KBM-7 (cell line): ENCODE results near the gene GPC6.

ENCODE experiments used
- DNase-seq: peaks from one replicate; pipeline ENCODE4 v3.0.0-alpha.2; 2015
- in situ Hi-C: fragments of 300-500 bp; cut with MboI; formaldehyde crosslinking; loops from 2 replicates; pipeline ENCODE4 v1.14.3; 2020; ENCODE audit warnings: low sequenced_read_pairs, low pct_unique_long_range_greater_than_20kb, mixed read lengths

GPC6 gene

GRCh38 chr13:93515267-93515666 is 288.7 kb downstream of the GPC6 start:
- DNase-seq = no peak
- in situ Hi-C loops = no loop called here

GRCh38 chr13:93517658-93518057 is 291.1 kb downstream of the GPC6 start:
- in situ Hi-C loops = no loop called here
- DNase-seq = no peak

DNA sequence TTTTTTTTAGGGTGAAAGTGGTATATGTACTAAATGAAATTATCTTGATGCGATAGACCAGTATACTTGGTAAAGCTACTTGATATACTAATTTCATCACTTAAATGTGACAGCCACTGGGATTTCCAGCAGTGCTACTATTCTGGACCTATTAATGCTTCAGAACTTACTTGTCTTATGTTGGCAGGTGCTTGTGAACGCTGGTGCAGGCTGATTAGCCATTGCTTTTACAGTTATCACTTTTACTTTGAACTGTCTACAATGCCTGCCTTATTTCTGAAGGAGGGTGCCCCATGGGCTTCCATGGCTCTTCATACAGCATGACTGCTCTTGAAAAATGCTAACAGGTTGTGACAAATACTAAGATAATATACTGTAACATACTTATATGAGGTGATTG is 294.7 kb downstream of the GPC6 start:
- in situ Hi-C loops = no loop called here
- no peak for DNase-seq

DNA sequence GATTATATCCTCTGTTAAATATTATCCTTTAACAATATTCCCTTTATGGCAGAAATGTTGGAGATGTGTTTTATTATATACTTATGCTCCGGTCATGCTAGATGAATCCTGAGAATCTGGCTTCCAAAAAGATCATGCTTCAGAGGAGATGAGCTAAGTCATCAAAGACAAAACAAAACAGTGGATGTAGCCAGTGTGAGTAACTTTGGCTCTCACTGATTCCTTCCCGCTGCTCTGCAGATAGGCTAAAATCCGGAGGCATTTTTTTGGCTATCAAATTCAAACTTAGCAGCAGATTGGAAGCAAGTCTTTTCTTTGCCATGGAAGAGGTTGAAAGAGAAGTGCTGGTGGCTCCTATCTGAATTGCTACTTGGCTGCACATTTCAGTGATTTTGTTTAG is 295.9 kb downstream of the GPC6 start:
- in situ Hi-C loops = no loop called here
- DNase-seq = no peak

GRCh38 chr13:93525087-93525486 is 298.5 kb downstream of the GPC6 start:
- in situ Hi-C loops = no loop called here
- no peak for DNase-seq

GRCh38 chr13:93527748-93528297 is 301.2 kb downstream of the GPC6 start:
- in situ Hi-C loops = no loop called here

DNA sequence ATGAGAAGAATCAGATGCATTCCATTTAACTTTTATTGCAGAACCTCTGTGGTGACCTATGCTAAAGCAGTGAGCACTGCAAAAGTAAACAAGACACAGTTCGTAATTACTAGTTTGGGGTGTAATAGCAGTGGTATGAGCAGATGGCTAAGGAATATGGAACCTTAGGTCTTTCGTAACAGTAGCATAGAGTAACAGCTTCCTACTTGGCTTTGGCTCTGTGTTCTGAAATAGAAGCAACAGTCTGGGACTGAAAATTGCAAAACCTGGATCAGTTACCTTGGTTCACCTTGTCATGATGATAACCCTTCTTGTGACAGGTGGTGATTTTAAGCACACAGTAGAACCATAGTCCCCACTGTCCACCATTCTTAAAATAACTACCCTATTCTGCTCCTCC is 303.4 kb downstream of the GPC6 start:
- in situ Hi-C loops = no loop called here
- no peak for DNase-seq

More at GRCh38 chr13:93527748-93528297, 301.2 kb downstream of the GPC6 start:
- no peak for DNase-seq

DNA sequence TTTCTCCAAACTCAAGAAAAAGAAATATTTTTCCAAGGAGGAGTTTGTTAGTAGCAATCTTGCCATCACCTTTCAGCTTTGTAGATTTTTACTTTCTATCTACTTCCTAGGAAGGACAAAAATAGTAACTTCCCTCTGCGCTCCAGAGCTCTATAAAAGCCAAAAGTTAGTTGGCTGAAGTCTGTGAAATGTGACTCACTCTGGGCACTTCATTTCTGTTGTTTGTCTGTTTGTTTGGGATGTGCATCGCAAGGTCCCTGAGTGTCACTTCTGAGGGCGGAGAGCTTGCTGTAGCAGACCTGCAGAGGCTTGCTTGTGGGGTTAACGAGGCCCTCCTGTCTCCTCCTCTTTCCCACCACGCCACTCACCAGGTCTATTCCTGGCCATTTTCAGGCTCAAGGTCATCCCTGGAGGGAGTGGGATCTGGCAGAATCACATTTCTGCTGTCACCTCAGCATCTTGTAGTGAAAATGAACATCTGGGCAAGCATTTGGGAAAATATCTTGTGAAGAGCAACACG is 307.6 kb downstream of the GPC6 start:
- DNase-seq = no peak
- in situ Hi-C loops = no loop called here

DNA sequence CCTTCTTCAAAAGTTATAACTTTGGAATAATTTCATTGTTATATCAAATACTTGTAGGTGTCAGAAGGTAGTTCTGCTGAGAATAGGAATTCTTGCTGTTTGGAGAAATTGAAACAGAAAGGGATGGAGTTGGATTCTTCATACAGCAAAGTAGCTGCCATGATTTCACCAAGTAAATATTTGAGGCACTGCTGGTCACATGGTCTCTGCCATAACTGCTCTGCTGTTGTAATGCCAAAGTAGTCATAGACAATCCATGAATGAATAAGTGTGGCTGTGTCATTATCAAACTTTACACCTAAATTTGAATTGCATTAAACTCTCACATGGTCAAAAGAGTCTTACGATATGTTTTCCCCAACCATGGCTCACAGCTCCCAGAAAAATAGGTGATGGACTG is 308.6 kb downstream of the GPC6 start:
- DNase-seq = no peak
- in situ Hi-C loops = no loop called here

DNA sequence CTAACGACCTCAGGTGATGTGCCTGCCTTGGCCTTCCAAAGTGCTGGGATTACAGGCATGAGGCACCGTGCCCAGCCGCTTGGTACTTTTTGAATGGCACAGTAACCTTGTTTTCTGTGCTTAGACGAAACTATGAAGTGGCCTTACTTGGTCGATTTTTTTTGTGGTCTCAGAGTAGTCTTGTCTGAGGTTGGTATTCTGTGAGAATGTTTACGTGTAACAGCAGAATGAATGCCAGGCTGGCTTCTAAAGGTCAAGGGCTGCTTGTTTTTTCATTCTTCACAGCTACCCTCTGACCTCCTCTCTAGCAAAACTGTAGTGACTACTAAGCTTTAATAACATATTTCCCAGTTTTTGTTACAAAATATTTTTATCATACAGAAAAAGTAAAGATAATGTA is 313.3 kb downstream of the GPC6 start:
- in situ Hi-C loops = no loop called here
- DNase-seq = no peak

DNA sequence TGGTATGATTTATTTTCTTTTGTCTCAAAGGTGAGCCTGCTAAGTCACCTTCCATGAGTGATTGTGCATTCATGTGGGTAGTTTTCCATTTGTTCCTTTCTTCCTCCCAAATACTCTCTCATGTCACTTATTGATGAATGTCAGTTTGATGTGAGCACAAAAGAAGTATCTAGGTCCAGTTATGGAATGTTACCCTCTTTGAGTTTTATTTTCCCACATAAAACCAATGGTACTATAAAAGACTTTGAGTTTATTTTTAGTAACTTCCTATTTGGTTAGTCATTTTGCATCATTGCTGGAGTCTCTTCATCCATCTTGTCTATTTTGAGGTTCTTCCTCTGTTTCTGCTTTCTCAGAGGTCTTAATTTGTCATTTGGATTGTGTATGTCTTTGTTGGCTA is 321.3 kb downstream of the GPC6 start:
- in situ Hi-C loops = no loop called here

DNA sequence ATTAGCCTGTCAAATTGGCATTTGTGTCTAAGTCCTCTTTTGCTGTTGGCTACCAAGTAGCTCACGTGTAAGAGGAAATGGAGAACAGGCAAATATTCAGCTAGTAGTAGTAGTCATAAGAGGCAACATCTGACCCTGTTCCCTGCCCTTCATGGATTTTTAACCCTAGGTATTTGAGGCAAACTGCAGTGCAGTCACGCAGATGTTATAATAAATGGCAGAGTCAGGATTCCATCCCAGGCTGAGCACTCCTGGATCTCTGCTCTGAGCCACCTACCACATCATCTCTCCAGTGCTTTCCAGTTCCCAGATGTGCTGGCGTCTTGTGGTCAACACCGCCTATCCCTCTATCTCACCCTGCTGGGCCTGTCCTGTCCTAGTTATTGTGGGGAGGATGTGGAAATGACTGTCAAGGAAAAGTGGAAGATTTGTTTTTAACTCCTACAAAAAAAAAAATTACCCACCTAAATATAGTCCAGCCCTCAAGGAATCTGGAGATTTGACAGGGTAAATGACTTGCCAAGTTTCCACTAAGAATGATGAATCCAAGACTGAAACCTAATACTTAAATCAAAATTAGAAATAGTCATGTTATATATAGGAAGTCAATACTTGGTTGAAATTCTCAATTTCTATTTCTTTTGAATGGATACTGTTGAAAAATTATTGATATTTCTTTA is 322.9 kb downstream of the GPC6 start:
- in situ Hi-C loops = no loop called here
- no peak for DNase-seq

More for the DNA sequence above, 321.3 kb downstream of the GPC6 start:
- DNase-seq = no peak

DNA sequence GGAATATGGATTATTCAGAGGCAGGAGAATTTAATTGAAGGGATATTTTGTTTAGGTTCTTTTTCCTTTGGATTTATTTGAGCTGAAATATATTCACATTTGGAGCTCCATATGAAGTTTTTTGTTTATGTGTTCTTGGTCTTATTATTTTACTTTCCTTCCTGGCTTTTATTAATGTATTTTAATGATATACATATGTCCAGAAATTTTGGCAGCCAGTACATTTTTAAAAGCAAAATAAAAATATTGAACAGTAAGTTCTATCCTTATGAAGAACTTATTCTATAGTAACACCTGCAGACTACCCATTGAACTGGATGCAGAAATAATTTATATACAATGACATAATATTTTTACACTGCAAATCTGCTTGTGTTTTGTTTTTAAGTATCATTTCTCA is 323.6 kb downstream of the GPC6 start:
- in situ Hi-C loops = no loop called here

DNA sequence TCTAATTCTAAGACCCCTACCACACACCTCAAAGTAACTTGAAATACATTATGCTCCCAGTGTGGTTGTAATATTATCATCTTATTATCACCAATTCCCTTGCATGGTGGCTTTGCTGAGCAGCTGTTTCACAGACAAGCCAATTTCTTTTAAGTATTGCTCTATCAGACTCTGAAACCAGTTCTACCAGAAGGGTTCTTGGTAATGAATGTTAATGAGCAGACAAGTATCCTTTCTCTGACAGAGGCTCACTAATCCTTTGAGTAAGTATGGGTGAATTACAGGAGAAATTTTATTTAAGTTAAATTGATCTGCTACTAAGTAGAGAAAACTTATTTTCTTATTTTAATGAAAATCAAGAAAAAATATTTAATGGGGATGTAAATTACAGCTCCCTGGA is 326.0 kb downstream of the GPC6 start:
- no peak for DNase-seq
- in situ Hi-C loops = no loop called here

More for the DNA sequence above, 323.6 kb downstream of the GPC6 start:
- DNase-seq = no peak

DNA sequence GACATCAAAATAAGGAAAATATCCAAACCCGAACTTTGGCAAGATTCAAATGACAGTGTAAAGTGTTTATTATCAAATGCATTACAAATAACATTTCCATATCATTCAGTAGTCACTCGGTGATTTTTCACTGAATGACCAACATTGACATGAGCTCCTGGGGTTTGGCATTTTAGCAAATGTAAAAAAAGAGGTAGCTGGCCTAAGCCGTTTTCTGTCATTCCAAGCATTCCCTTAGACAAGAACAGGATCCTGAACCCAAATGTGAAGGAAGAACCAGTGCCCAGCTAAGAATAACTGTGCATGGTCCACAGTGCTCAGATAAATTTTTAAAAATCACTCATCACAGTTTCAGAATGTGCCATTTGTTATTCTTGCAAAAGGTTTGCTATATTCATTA is 327.9 kb downstream of the GPC6 start:
- DNase-seq = no peak
- in situ Hi-C loops = no loop called here

DNA sequence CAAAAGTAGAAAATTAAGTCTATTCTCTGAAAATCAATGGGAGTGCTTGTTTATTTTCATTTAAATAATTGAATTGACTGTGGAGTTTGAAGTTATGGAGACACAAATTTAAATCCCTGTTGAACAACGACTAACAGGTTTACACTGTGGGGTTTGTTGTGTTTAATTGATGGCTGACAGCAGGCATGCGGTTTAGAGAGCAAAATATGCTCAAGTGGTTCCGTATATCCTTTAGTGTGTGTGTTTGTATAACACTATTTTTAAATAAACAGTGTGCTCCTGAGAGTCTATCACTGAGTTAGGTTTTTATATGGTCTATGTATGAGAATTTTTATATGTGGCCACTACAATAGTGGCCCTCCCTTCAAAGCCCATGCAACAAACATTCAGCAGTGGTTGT is 332.0 kb downstream of the GPC6 start:
- DNase-seq = no peak
- in situ Hi-C loops = no loop called here

DNA sequence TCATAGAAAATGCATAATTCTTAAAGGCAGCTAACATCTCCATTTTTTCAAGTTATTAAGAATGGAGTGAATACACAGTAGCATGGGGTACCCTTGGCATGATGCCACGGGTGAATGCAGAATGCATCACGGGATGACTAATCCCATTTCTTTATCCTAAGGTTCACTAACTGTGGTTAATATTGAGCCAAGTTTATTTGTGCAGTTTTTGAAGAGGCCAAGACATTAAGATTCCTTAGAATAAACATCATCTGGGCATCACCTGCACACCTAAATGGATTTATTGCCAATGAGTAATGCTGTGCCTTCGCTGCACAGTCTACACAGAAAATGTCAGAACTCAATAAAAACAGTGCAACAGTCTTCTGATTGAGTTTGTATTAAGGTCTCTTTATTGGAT is 333.1 kb downstream of the GPC6 start:
- in situ Hi-C loops = no loop called here
- no peak for DNase-seq

DNA sequence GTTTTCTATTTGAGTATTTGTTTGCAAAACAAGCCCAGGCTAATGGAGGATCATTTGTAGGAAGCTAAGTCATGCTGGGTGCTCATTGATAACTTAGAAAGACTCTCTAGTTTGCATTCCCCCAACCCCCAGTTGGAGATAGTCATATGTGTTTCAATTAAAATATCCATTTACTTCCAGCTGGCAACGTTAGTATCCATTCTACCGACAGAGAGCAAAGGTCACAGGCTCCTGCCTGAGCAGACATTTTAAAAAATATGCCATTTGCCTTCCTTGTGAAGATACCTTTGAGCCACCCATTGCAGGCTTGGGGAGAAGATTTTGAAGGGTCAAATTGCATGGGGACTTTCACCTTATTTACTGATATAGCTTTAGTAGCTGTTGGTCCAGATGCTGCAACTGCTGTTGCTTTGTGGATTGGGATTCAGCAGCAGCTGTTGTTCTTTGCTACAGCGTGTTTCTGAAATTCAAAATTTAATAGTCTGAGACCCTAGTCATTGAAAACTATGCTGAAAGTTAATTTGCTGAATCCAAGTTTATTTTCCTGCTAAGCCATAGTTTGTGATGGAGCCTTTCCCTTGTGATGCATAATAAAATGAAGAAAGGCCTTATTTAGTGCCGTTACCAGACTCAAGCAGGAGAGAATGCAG is 335.1 kb downstream of the GPC6 start:
- no peak for DNase-seq
- in situ Hi-C loops = no loop called here

GRCh38 chr13:93562676-93563075 is 336.1 kb downstream of the GPC6 start:
- DNase-seq = no peak
- in situ Hi-C loops = no loop called here

- in situ Hi-C loops = no loop called here
Observed at GRCh38 chr13:93577105-93577504, 350.5 kb downstream of the GPC6 start.

DNA sequence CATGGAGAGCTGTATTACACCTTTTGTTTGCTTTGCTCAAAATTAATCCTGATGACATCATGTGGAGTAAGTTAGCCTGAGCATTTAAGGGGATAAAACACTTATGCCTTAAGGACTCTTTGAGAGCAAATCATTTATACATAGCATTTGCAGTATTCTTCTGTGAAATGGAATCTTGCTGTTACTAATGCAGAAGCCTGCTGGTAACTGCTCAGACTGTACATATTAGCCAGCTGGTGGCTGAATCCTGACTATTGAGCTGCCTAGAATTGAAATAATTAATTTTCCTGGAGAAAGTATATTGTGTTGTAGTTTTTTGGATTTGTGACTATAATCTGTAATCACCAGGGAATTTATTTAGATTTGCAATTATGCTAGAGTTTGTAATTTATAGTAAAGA is 363.2 kb downstream of the GPC6 start:
- in situ Hi-C loops = no loop called here
- DNase-seq = no peak

More at GRCh38 chr13:93577105-93577504, 350.5 kb downstream of the GPC6 start:
- DNase-seq = peak; percentile 55
